T-helper 2 cell treated with Interferon-gamma antibody and Interleukin-4, amounts not matched to agents 5 μg/mL and 100 μg/mL, for 36 hours (primary cell): ENCODE data around the gene ETS1.

Experiments used
- DNase-seq: peaks from one replicate; pipeline ENCODE4 v3.0.0; 2021; ENCODE audit warnings: low spot score
- H3K27ac Mint-ChIP-seq: one replicate; pipeline ENCODE4 v1.8.0; 2021; ENCODE audit warnings: mild to moderate bottlenecking, mixed read lengths
- H3K27me3 Mint-ChIP-seq: one replicate; pipeline ENCODE4 v1.8.0; 2021; ENCODE audit warnings: low read depth, mixed read lengths
- H3K36me3 Mint-ChIP-seq: one replicate; pipeline ENCODE4 v1.8.0; 2021; ENCODE audit warnings: low read depth, mixed read lengths
- H3K4me1 Mint-ChIP-seq: one replicate; pipeline ENCODE4 v1.8.0; 2021; ENCODE audit warnings: low read depth, mixed read lengths
- H3K4me3 Mint-ChIP-seq: one replicate; pipeline ENCODE4 v1.8.0; 2022; ENCODE audit warnings: mild to moderate bottlenecking, moderate library complexity, mixed read lengths
- H3K9me3 Mint-ChIP-seq: one replicate; pipeline ENCODE4 v1.8.0; 2021; ENCODE audit warnings: mixed read lengths

The ETS1 gene

DNA sequence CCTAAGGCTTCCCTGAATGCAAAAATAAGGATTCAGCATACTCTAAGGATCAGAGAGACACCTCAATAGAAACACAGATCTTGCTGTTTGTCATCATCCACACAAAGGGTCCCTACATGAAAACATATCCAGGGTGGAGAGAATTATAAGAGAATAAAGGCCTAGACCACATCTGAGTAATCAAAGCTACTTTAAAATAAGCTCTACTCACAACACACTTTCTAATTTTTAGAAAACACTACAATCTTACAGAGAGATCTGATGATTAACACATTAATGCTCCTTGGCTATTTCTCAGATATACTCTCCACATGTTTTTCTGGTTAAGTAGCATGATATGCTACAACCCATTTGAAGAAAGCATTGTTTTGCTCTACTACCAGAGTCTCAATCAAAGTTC is 108.2 kb downstream of the ETS1 start:
- no peaks in the 10 kb centered on the region for H3K27me3 Mint-ChIP-seq
- H3K27ac Mint-ChIP-seq: peak overlapping the region; percentile 95
- peaks cover 94% of the 10 kb centered on the region for H3K4me1 Mint-ChIP-seq
- H3K9me3 Mint-ChIP-seq: no peaks in the 10 kb centered on the region
- peak overlapping the region; percentile 84 for H3K4me3 Mint-ChIP-seq
- H3K36me3 Mint-ChIP-seq: peaks cover 94% of the 10 kb centered on the region
- DNase-seq: no peak

DNA sequence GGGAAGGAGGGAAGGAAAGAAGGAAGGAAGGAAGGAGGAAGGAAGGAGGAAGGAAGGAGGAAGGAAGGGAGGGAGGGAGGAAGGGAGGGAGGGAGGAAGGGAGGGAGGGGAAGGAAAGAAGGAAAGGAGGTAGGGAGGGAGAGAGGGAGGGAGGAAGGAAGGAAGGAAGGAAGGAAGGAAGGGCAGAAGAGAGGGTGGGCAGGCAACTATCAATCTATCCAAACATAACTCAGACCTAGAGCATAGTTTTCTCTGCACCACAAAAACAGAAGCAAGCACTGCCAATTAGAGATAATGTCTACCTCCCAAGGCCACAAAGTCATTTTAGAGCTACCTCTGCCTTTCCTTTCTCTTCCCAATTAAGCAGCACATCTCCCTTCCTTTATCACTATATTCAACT is 109.1 kb downstream of the ETS1 start:
- Mint-ChIP-seq H3K9me3 (no peaks in the 10 kb centered on the region), H3K27ac (peak overlapping the region; percentile 95), H3K4me3 (peak overlapping the region; percentile 84), H3K36me3 (peaks cover 94% of the 10 kb centered on the region), H3K27me3 (no peaks in the 10 kb centered on the region), H3K4me1 (peaks cover 94% of the 10 kb centered on the region)
- no peak for DNase-seq

- no peaks in the 10 kb centered on the region for H3K27me3 Mint-ChIP-seq
- H3K36me3 Mint-ChIP-seq: peaks cover 94% of the 10 kb centered on the region
- peak overlapping the region; percentile 72 for H3K4me3 Mint-ChIP-seq
- peak overlapping the region; percentile 91 for H3K27ac Mint-ChIP-seq
- no peaks in the 10 kb centered on the region for H3K9me3 Mint-ChIP-seq
- H3K4me1 Mint-ChIP-seq: peaks cover 94% of the 10 kb centered on the region
- DNase-seq: no peak
Observed at GRCh38 chr11:128477811-128478210, 109.5 kb downstream of the ETS1 start.

GRCh38 chr11:128477278-128477677 is 110.1 kb downstream of the ETS1 start:
- H3K4me1 Mint-ChIP-seq: peaks cover 94% of the 10 kb centered on the region
- no peaks in the 10 kb centered on the region for H3K27me3 Mint-ChIP-seq
- H3K27ac Mint-ChIP-seq: peak overlapping the region; percentile 91
- no peak for DNase-seq
- H3K4me3 Mint-ChIP-seq: peak overlapping the region; percentile 72
- H3K9me3 Mint-ChIP-seq: no peaks in the 10 kb centered on the region
- H3K36me3 Mint-ChIP-seq: peaks cover 95% of the 10 kb centered on the region

DNA sequence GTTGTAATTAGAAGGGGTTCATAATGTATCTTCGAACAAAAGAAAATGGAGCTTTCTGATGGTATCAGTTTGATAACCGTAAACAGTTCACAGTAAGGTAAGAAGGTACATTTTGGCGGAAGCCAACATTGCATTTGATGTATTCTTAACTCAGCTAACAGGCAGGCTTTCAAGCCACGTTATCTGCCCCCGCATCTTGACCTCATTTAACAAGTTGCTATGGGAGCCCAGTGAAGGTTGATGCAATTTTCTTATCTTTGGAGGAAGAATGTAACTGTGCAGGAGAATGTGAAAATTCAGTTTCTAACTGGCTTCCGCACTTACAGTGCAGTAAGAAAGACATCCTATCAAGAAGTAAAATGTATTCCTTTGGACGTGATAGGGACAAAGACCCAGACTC is 110.6 kb downstream of the ETS1 start:
- DNase-seq: peak; percentile 81
- no peaks in the 10 kb centered on the region for H3K9me3 Mint-ChIP-seq
- H3K36me3 Mint-ChIP-seq: peaks cover 95% of the 10 kb centered on the region
- peak overlapping the region; percentile 91 for H3K27ac Mint-ChIP-seq
- no peaks in the 10 kb centered on the region for H3K27me3 Mint-ChIP-seq
- H3K4me3 Mint-ChIP-seq: peak overlapping the region; percentile 72
- peaks cover 94% of the 10 kb centered on the region for H3K4me1 Mint-ChIP-seq

DNA sequence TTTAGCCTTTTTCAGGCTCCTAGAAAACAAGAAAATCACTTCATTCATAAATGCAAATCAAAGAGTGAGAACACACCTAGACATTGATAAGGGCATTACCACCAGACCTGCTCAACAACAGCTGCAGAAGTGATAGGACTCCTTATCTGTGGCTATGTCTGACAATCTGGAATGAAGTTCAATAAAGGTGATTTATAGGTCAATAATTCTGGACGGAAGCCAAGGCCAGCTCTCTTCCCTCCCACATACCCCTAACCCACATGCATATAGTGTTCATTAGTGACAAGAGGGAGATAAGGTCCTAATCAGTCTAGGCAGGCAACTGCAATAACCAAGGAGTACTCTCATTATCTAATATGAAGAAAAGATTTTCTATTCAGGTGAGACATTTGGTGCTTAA is 111.3 kb downstream of the ETS1 start:
- H3K27me3 Mint-ChIP-seq: no peaks in the 10 kb centered on the region
- peak overlapping the region; percentile 72 for H3K4me3 Mint-ChIP-seq
- peak overlapping the region; percentile 91 for H3K27ac Mint-ChIP-seq
- H3K4me1 Mint-ChIP-seq: peaks cover 95% of the 10 kb centered on the region
- no peaks in the 10 kb centered on the region for H3K9me3 Mint-ChIP-seq
- H3K36me3 Mint-ChIP-seq: peaks cover 95% of the 10 kb centered on the region
- no peak for DNase-seq

DNA sequence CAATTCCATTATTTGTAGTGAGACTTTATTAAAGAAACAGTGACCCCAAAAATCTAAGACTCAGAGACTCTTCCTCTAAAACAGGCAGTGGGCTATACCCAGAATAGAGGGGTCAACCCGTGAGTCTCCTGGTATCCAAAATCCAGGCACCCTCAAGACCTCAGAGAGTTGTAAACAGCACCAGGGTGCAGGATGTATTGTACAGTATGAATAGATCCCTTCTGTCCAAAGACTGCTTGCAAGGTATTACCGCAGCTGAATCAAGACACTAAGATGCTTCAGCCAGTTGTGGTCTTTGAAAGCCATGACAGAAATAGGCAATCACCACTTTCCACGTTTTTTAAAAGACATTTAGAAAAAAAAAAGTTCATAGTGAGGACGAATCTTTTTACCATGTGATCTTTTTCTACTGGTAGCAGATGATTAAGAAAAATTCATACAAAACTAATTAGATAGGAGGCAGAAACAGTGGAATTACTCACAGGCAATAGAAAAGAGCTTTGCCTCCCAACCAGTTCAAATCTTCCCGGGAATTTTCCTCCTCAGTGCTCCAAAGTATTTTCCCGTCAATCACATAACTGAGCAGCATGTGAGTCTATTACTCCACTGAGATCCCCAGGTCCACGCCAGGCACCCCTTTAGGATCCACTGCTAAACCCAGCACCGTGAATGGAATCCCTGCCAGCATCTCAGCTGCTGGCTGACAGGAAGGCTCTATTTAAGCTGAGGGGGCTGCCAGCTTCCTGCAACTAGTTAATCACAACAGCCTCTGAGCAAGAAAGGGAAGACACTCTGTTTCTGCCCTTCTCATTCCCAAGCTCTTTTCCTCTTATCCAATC is 113.1 kb downstream of the ETS1 start:
- no peaks in the 10 kb centered on the region for H3K9me3 Mint-ChIP-seq
- H3K27ac Mint-ChIP-seq: peak overlapping the region; percentile 91

DNA sequence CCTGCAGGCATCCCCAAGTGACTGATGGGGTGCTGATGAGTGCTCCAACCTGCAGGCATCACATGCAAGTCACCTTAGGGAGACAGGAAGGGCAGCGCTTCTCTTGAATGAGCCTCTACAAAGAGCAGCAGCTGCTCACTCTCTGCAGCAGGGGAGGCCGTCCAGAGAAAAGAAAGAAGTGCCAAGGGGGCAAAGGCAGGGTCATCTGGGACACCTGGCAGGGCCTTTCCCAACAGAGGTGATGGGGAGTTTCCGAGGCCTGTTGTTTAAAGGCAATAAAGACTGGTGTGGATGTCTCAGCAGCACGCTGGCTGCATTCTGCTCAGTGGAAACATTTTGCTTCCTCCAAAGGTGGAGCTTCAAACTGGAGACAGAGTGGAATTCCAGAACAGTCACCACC is 113.7 kb downstream of the ETS1 start:
- H3K4me1 Mint-ChIP-seq: peaks cover 91% of the 10 kb centered on the region
- DNase-seq: no peak
- H3K36me3 Mint-ChIP-seq: peaks cover 91% of the 10 kb centered on the region
- H3K9me3 Mint-ChIP-seq: no peaks in the 10 kb centered on the region
- H3K4me3 Mint-ChIP-seq: peak overlapping the region; percentile 72
- peak overlapping the region; percentile 91 for H3K27ac Mint-ChIP-seq
- no peaks in the 10 kb centered on the region for H3K27me3 Mint-ChIP-seq

More for the DNA sequence above, 113.1 kb downstream of the ETS1 start:
- no peak for DNase-seq
- Mint-ChIP-seq H3K27me3 (no peaks in the 10 kb centered on the region), H3K4me3 (peak overlapping the region; percentile 72), H3K4me1 (peaks cover 91% of the 10 kb centered on the region), H3K36me3 (peaks cover 91% of the 10 kb centered on the region)

GRCh38 chr11:128472128-128473089 is 114.9 kb downstream of the ETS1 start:
- DNase-seq: peak; percentile 82
- Mint-ChIP-seq H3K4me1 (peaks cover 93% of the 10 kb centered on the region), H3K4me3 (peak overlapping the region; percentile 72), H3K36me3 (peaks cover 92% of the 10 kb centered on the region), H3K27me3 (no peaks in the 10 kb centered on the region), H3K9me3 (no peaks in the 10 kb centered on the region), H3K27ac (peak overlapping the region; percentile 91)

DNA sequence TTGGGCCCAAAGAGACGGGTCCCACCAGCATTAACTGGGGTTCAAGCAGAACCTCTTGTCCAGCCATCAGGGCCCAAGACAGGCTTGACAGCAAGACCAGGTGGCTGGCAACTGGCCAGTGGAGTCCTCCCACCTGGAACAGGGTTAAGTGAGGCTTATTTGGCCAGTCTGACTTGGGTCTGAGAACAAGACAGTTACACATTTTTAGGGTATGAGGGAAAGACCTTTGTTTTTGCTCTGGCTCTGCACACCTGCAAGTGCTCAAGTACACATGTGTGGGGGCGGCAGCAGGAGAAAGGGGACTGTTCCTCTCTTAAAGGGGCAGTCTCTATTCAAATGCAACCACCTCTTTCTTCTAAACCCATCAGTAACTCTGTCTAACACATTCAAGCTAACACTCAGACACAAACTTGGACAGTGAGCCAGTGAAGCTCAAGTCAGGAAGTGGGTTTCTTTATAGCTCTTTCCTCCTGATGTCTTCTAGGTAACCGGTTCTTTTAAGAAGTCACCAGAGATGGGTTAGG is 116.2 kb downstream of the ETS1 start:
- no peak for DNase-seq
- H3K9me3 Mint-ChIP-seq: no peaks in the 10 kb centered on the region
- peak overlapping the region; percentile 91 for H3K27ac Mint-ChIP-seq
- H3K36me3 Mint-ChIP-seq: peaks cover 93% of the 10 kb centered on the region
- peaks cover 93% of the 10 kb centered on the region for H3K4me1 Mint-ChIP-seq
- H3K4me3 Mint-ChIP-seq: peak overlapping the region; percentile 72
- no peaks in the 10 kb centered on the region for H3K27me3 Mint-ChIP-seq

- Mint-ChIP-seq H3K27ac (peak overlapping the region; percentile 91), H3K4me3 (peak overlapping the region; percentile 72), H3K27me3 (no peaks in the 10 kb centered on the region), H3K9me3 (no peaks in the 10 kb centered on the region), H3K36me3 (peaks cover 96% of the 10 kb centered on the region), H3K4me1 (peaks cover 97% of the 10 kb centered on the region)
- no peak for DNase-seq
Observed at GRCh38 chr11:128470081-128470480, 117.3 kb downstream of the ETS1 start.

DNA sequence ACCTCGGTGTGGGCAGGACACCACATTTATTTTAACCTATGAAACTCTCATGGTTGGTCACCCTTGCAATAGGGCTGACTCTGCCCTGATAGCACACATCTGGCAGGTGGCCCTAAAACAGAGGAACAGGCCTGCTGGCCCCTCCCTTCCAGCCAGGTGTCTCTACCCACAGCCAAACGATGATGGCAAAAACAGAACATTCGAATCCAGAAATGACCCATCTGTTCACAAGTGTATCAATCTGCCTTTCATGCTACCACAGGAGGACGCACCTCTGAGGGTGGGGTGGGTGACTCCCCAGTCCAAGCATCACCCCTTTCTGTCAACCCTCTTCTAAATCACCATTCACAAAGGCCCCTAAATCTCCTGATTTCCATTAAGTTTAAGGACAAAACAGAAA is 118.1 kb downstream of the ETS1 start:
- Mint-ChIP-seq H3K9me3 (no peaks in the 10 kb centered on the region), H3K36me3 (peaks cover 95% of the 10 kb centered on the region), H3K27me3 (no peaks in the 10 kb centered on the region), H3K27ac (peak overlapping the region; percentile 91), H3K4me3 (peak overlapping the region; percentile 72), H3K4me1 (peaks cover 97% of the 10 kb centered on the region)
- no peak for DNase-seq

DNA sequence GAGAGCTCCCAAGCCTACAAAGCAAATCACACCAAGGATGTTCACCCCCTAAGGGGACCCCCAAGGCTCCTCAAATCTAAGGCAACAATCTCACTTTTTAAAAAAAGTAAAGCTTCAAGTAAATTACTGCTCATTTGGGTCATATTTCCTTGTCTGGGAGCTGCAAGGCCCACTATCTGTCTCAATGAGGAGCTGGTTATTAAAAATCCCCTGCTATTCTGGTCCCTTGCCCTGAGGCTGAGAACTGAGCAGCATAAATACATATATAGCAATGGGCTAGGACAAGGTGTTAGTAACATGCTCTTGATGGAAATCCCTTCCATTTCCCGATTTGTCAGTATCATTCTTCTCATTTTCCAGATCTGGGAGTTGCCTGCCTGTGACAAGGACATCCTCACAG is 119.2 kb downstream of the ETS1 start:
- peaks cover 97% of the 10 kb centered on the region for H3K4me1 Mint-ChIP-seq
- H3K27ac Mint-ChIP-seq: peak overlapping the region; percentile 91
- H3K4me3 Mint-ChIP-seq: peak overlapping the region; percentile 72
- no peaks in the 10 kb centered on the region for H3K9me3 Mint-ChIP-seq
- no peak for DNase-seq
- no peaks in the 10 kb centered on the region for H3K27me3 Mint-ChIP-seq
- H3K36me3 Mint-ChIP-seq: peaks cover 95% of the 10 kb centered on the region

DNA sequence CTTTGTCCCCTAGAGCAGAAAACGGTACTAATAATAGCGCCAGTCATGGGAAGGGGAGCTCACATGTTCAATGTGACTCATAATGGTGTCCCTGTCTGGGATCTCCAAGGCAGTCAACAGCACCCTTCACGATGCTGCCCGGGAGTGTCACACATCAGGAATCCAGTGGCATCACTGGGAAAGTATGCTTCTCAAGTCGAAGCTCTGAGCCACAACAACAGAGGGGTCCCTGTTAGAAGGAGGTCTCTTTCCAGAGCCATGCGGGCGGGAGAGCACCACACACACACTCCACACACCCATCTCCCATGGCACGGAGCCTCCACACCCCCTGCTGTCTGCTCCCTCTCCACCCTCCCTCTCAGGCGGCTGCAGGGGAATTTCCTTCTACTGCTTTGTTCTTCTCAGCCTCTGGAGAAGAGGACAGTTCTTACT is 119.7 kb downstream of the ETS1 start:
- H3K4me3 Mint-ChIP-seq: peak overlapping the region; percentile 72
- H3K4me1 Mint-ChIP-seq: peaks cover 97% of the 10 kb centered on the region
- H3K27ac Mint-ChIP-seq: peak overlapping the region; percentile 91
- DNase-seq: no peak
- H3K9me3 Mint-ChIP-seq: no peaks in the 10 kb centered on the region
- peaks cover 95% of the 10 kb centered on the region for H3K36me3 Mint-ChIP-seq
- no peaks in the 10 kb centered on the region for H3K27me3 Mint-ChIP-seq
